GM21576 (cell line): ENCODE data around the gene AKAP8L.

Experiments used
- ATAC-seq: cut with Tn5 transposase; IDR thresholded peaks from one replicate; pipeline ENCODE4 v1.9.1; 2021; ENCODE audit warnings: mild to moderate bottlenecking, moderate library complexity; ENCODE audit not compliant: unreplicated experiment

Gene AKAP8L

GRCh38 chr19:15433519-15434069 lies 14.8 kb upstream of the AKAP8L start:
- no peak for ATAC-seq

GRCh38 chr19:15432629-15433518 lies 14.1 kb upstream of the AKAP8L start:
- ATAC-seq: no peak

GRCh38 chr19:15432018-15432494 lies 13.3 kb upstream of the AKAP8L start:
- ATAC-seq: no peak

- ATAC-seq: no peak
These were observed 12.7 kb upstream of the AKAP8L start for GRCh38 chr19:15431396-15432017.

DNA sequence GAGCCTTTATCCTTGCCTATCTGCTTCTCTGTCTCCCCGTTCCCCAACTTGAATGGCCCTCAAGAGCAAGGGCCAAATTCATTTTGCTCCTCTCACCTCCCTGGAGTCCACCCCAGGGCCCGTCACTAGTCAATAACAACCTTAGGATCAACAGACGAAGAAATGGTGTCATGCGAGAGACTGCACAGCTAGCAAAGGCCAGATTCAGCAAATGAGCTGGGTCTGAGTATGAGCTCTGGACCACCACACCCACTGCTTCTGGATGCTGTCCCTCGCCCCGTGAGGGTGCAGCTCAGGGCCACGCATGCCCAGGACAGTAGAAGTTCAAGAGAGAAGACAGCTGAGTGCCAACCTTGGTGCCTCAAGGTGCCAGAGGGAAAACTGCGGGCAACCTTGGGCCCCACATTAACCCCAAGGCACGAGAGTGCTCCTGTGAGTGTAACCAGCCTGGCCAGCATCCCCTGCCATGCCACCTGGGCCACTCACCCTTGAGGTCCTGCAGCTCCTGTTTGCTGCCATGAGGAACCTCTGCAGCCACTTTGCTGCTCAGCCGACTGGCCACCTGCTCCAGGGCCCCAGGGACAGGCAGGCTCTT lies 11.8 kb upstream of the AKAP8L start:
- ATAC-seq: no peak

GRCh38 chr19:15429825-15430467 lies 11.2 kb upstream of the AKAP8L start:
- ATAC-seq: no peak

- no peak for ATAC-seq
These were observed 10.4 kb upstream of the AKAP8L start for GRCh38 chr19:15428956-15429824.

GRCh38 chr19:15427991-15428471 lies 9.2 kb upstream of the AKAP8L start:
- ATAC-seq: no peak

DNA sequence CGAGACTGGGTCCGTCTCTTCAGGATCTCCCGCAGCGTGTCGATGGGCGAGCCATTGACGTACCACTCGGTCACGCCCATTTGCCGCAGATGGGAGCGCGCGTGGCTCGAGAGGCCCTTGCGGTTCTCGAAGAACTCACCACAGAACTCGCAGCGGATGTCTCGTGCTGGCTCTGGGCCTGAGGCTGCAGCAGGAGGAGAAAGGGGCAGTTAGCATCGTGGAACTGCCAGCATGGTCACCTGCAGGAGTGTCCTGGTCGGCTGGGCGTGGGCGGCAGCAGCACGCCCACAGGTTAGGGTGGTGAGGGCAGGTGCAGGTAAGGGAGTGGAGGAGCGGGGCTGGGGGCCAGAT lies 8.5 kb upstream of the AKAP8L start:
- no peak for ATAC-seq

DNA sequence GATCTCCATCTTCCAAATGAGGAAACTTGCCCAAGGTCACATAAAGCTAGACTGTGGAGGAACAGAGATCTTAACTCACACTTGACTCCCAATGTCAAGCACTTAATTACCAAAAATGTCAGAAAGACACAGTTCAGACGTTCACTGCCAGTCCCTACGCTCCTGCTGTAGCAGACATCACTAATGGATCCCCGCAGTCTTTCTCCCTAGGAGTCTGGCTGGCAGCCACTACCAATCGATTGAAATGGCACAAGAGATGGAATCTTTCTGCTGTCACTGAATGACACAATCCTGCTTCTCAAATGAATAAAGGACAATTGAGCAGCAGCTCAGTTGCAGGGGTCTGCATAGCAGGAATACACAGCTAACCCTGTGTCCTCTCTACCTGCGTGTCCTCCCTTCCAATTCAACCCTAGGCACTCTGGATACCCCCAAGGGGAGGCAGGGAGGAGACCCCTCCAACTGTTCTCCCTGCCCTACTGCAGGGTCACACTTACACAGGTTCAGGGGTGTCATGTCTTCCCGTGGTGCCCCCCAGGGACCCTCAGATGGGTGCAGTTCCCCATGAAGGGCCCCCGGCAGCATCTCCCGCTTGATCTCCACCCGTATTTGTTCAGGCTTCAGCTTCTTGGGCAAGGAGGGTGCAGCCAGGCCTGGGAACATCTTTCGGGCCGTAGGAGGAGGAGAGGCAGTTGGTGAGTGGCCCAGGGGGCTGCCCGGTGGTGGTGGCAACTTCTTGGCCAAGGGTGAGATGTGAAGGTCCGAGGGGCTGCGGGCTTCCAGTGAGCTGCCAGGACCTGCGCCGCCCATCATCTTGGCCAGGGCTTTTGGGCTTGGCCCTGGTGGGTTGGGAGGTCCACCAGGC lies 7.9 kb upstream of the AKAP8L start:
- ATAC-seq: no peak

DNA sequence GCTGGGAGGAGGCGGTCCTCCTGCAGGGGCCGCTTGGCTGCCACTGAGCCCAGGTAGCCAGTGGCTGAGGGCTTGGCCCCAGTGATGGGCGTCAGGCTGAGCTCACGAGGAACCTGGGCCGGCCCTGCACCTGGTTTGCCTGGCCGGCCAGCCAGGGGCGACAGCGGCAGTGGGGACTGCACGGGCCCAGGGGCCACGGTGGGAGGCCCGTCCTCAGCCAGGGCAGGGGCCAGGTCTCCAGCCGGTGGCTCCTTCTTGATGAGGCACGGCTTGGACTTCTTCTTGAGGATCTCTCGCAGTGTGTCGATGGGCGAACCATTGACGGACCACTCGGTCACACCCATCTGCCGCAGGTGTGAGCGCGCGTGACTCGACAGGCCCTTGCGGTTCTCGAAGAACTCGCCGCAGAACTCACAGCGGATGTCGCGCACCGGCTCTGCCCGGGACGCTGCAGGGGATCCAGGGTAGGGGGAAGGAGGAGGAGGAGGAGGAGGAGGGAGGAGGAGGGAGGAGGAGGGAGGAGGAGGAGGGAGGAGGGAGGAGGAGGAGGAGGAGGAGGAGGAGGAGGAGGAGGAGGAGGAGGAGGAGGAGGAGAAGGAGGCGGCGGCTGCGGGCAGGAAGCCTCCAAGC lies 6.6 kb upstream of the AKAP8L start:
- no peak for ATAC-seq

DNA sequence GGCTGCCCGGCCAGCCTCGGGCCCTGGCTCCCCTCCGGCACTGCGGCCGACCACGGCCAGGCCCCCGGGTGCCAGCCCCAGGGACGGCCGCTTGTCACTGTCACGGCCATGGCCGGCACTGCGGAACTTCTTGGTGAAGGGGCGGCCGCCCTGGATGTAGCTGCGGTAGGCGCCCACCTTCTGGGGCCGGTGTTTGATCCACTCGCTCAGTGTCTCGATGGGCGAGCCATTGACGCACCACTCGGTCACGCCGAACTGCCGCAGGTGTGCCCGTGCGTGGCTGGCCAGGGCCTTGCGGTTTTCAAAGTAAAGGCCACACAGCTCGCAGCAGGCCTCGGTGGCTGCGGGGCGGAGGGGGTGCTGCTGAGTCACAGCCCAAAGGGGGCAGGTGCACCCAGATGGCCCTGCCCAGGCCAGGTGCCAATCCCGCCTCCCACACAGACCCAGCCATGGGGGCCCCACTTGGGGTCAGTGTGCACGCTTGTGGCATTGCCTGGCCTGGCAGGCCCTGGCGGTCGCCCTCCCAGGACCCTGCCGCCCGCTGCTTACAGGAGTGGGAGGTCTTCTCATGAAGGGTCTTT lies 6.0 kb upstream of the AKAP8L start:
- no peak for ATAC-seq

GRCh38 chr19:15424121-15424520 lies 5.3 kb upstream of the AKAP8L start:
- no peak for ATAC-seq

DNA sequence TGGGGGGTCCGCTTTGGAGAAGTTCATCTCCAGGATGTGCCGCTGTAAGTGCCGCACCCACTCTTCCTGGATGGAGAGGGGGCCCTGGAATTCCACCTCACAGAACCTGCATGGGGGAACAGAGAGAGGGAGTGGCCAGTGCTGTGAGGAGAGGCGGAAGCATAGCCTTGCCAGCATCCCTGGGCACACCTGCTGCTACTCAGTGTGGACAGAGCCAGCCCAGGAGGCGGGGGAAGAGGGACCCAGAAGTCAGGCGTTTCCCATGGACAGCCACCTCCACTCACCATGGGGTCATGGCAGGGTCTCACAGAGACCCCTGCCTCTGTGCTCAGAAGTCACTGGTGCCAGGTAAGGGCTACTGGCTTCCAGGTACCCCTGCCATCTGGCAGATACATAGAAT lies 4.3 kb upstream of the AKAP8L start:
- no peak for ATAC-seq

DNA sequence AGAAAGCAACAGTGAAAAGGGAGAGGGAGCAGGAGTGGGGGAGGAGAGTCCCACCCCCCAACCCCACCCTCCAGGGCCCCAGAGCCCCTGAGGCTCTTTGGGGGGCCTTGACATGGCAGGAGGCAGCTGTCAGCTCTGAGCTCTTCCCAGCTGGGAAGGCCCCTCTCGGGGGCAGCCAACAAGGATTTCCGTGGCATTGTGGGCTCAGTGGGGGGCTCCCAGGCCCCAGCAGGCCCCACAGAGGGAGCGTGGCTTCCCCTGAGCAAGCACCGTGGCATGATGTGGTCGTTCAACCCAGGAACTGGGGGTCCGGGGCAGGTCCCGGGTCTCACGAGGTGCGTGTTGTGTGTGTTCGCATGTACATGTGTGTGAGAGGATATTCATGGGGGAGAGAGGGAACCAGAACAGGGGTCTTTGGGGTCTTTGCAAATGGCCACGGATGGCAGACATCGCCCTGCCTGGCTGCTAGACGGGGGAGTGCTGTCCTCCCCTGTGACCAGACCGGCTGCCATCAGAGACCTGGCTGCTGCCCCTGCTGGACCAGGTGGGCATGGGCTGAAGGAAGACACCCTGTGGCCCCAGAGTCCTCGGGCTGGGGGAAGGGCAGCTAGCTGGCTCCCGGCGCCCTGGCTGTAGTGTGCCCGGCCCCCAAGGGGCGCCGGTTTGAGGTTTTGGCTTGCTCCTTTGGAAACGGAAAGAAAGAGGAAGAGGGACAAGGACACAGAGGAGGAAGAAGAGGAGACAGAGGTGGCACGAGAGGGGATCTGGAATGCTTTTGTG lies 3.7 kb upstream of the AKAP8L start:
- ATAC-seq: no peak

DNA sequence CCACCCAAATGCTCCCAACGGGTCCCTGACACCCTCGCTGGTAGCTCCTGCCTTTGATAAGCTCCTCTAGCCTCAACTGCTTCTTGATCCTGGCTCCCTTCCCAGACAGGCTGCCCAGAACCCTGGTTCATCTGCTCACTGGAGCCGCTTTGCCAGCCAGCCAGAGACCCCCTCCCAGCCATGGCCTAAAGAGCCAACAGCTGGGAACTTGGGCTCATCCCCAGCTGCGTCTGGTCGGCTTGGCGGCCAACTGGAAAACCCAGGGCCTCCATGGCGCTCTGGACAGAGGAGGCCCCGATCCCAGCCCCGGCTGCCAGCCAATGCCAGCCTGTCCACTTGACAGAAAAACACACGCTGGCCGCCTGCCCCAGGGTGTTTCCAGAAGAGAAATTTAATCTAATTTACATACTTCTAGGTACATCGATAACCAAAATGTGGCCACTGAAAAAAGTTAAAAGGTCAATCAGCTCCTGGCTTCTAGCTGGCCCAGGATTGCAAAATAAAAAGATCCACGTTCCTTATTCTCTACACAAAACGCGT lies 3.0 kb upstream of the AKAP8L start:
- no peak for ATAC-seq

DNA sequence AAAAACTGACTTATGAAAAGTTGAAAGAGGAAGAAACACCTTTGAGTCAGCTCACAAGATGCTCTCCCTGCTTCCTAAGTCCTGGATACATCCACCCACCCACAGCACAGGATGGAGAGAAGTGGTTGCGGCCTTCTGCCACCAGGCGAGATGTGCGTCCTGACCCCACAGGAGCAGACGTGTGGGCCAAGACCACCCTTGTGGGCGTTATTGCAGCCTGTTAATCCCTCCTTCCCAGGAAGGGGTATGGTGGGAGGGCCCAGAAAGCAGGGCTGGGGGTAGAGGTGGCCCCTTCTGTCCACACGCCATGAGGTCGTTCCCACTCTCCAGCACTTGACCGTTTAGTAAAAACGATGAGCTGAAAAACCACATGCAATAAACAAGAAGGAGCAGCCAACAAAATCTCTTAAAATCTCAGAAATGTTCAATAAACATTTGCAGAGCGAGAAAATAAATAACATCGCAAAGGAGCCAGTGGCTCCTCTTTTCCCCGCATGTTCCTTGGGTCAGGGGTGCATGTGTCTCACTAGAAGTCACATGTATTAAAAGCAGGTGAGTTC lies 2.4 kb upstream of the AKAP8L start:
- ATAC-seq: no peak
